HFFc6 (cell line): ENCODE results near the gene CFAP97D1. TPM values are rescaled to one million over a fixed set of nuclear protein-coding genes. Genes with fewer than 3 reads are reported as not detected.

Source experiments
- DNase-seq: peaks from one replicate; pipeline ENCODE4 v3.0.0-alpha.2; 2018
- H3K27ac Mint-ChIP-seq: 2 replicates; pipeline ENCODE4 v1.8.0; 2020; ENCODE audit warnings: mild to moderate bottlenecking, mixed read lengths
- H3K27me3 Mint-ChIP-seq: 2 replicates; pipeline ENCODE4 v1.8.0; 2021; ENCODE audit warnings: mild to moderate bottlenecking, moderate library complexity, mixed read lengths; ENCODE audit not compliant: insufficient read depth
- H3K36me3 Mint-ChIP-seq: 2 replicates; pipeline ENCODE4 v1.8.0; 2021; ENCODE audit warnings: low read depth, mixed read lengths
- H3K4me1 Mint-ChIP-seq: 2 replicates; pipeline ENCODE4 v1.8.0; 2020; ENCODE audit warnings: low read depth, mixed read lengths
- H3K4me3 Mint-ChIP-seq: 2 replicates; pipeline ENCODE4 v1.8.0; 2020; ENCODE audit warnings: mild to moderate bottlenecking, moderate library complexity, mixed read lengths
- H3K9me3 Mint-ChIP-seq: 2 replicates; pipeline ENCODE4 v1.8.0; 2020; ENCODE audit warnings: mild to moderate bottlenecking, mixed read lengths
- CTCF ChIP-seq: fragments of 200-600 bp; sonication (generic); IDR thresholded peaks from 2 replicates; pipeline ENCODE4 v1.5.0; 2021; ENCODE audit warnings: antibody characterized with exemption, mild to moderate bottlenecking
- total RNA-seq, 6 experiments: library from RNA; stranded (reverse); fragmentation: NEBNext Ultra II Directional; extraction: Animal tissue kit (Norgen Biotek cat#: 25700); gene quantifications; 2 replicates in 1 of 6; 3 replicates in 5 of 6; pipeline ENCODE4 v1.2.3, GENCODE V29; 2021

The CFAP97D1 gene
- total RNA-seq, 6 experiments from 2014 or later = not detected

DNA sequence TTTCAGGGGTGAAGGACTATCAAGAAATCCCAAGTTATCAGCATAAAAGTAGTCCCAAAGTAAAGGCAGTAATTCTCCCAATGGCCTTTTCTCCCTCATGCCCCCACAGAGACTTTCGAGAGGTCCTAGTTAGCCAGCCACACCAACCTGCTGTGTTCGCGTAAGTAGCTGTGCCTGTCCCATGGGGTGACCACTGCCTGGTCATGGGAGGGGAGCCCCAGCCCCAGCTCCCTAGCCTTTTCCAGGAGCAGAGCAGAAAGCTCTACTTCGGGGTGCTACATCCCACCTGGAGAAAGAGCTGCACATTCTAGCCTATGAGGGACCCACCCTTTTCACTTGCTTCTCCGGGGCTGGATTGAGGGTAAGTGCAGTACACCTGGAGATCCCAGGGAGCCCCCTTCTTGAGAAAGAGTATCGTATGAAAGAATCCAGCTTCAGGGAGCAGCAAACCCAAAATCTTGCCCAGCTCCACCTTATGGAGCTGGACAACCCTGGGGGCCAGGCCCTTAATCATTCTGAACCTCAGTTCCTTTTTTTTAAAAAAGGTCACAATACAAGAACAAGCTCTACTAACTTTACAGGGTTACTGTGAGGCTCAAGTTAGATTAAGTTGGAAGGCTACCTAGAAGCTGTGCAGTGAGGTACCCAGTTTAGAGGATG, 13.1 kb upstream of the CFAP97D1 start:
- no peak overlapping the region for H3K27ac Mint-ChIP-seq
- peaks cover 33% of the 10 kb centered on the region for H3K36me3 Mint-ChIP-seq
- H3K27me3 Mint-ChIP-seq = peaks cover 2% of the 10 kb centered on the region; the same call in 1 of the 2 replicates
- H3K9me3 Mint-ChIP-seq = no peaks in the 10 kb centered on the region
- no peak for DNase-seq
- no peak for TF ChIP-seq CTCF
- no peaks in the 10 kb centered on the region for H3K4me1 Mint-ChIP-seq
- no peak overlapping the region for H3K4me3 Mint-ChIP-seq

GRCh38 chr17:43767713-43768059, 12.5 kb upstream of the CFAP97D1 start:
- Mint-ChIP-seq H3K4me3 (no peak overlapping the region), H3K9me3 (no peaks in the 10 kb centered on the region), H3K36me3 (peaks cover 38% of the 10 kb centered on the region), H3K4me1 (0 out of 2 replicates have a peak, but pooled peaks cover 5% of the 10 kb centered on the region), H3K27ac (no peak overlapping the region), H3K27me3 (no peaks in the 10 kb centered on the region)
- TF ChIP-seq CTCF = no peak
- no peak for DNase-seq

DNA sequence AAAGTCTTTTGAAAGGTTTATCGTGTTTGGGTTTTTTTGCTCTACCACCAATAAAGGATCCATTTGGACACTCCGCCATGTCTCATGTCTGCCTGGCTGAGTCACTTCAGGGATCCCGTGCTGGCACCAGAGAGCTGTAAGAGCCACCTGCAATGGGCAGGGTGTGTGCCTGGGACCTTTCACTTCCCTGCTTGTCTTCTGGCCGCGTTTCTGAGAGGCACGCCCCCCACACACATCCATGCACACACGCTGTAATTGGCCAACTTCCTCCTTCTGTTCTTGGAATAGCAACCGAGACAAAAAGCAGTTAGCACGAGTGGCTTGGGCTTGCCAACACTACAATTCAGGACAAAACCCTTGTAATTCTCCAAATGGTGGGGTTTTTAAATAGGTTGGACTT, 11.9 kb upstream of the CFAP97D1 start:
- H3K4me1 Mint-ChIP-seq = 0 out of 2 replicates have a peak, but pooled peaks cover 5% of the 10 kb centered on the region

GRCh38 chr17:43768943-43769342, 11.3 kb upstream of the CFAP97D1 start:
- DNase-seq = no peak
- Mint-ChIP-seq H3K36me3 (peaks cover 47% of the 10 kb centered on the region), H3K4me1 (0 out of 2 replicates have a peak, but pooled peaks cover 5% of the 10 kb centered on the region)

More for the DNA sequence above, 11.9 kb upstream of the CFAP97D1 start:
- no peak overlapping the region for H3K27ac Mint-ChIP-seq
- no peaks in the 10 kb centered on the region for H3K9me3 Mint-ChIP-seq
- no peak for DNase-seq
- H3K36me3 Mint-ChIP-seq = peaks cover 44% of the 10 kb centered on the region
- no peaks in the 10 kb centered on the region for H3K27me3 Mint-ChIP-seq
- TF ChIP-seq CTCF = no peak
- no peak overlapping the region for H3K4me3 Mint-ChIP-seq

GRCh38 chr17:43769426-43769825, 10.8 kb upstream of the CFAP97D1 start:
- H3K36me3 Mint-ChIP-seq = peaks cover 51% of the 10 kb centered on the region
- no peaks in the 10 kb centered on the region for H3K9me3 Mint-ChIP-seq
- no peak for DNase-seq
- no peak overlapping the region for H3K27ac Mint-ChIP-seq
- TF ChIP-seq CTCF = no peak
- H3K4me3 Mint-ChIP-seq = no peak overlapping the region
- no peaks in the 10 kb centered on the region for H3K27me3 Mint-ChIP-seq
- H3K4me1 Mint-ChIP-seq = 0 out of 2 replicates have a peak, but pooled peaks cover 5% of the 10 kb centered on the region

More at GRCh38 chr17:43768943-43769342, 11.3 kb upstream of the CFAP97D1 start:
- no peaks in the 10 kb centered on the region for H3K9me3 Mint-ChIP-seq
- TF ChIP-seq CTCF = no peak
- H3K27me3 Mint-ChIP-seq = no peaks in the 10 kb centered on the region
- no peak overlapping the region for H3K27ac Mint-ChIP-seq
- no peak overlapping the region for H3K4me3 Mint-ChIP-seq
